HG02610 (cell line): ENCODE data around the gene RNPS1.
"Not testable (repeated sequence)": the region's sequence is repeated elsewhere in the genome, so short reads cannot be mapped to it uniquely, and the experiment has no call there.

Experiments used
- ATAC-seq: cut with Tn5 transposase; IDR thresholded peaks from one replicate; pipeline ENCODE4 v1.9.1; 2021; ENCODE audit warnings: mild to moderate bottlenecking, moderate library complexity; ENCODE audit not compliant: unreplicated experiment

Gene RNPS1

DNA sequence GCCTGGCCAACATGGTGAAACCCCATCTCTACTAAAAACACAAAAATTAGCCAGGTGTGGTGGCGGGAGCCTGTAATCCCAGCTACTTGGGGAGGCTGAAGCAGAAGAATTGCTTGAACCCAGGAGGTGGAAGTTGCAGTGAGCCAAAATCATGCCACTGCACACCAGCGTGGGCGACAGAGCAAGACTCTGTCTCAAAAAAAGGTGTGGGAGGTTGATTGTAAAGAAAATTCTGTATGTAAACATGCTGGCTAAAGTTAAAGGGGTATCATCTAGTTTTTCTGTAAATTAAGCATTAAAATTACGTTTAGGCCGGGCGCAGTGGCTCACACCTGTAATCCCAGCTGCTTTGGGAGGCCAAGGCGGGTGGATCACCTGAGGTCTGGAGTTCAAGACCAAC lies 9.4 kb downstream of the RNPS1 start:
- ATAC-seq, result not testable (repeated sequence)

DNA sequence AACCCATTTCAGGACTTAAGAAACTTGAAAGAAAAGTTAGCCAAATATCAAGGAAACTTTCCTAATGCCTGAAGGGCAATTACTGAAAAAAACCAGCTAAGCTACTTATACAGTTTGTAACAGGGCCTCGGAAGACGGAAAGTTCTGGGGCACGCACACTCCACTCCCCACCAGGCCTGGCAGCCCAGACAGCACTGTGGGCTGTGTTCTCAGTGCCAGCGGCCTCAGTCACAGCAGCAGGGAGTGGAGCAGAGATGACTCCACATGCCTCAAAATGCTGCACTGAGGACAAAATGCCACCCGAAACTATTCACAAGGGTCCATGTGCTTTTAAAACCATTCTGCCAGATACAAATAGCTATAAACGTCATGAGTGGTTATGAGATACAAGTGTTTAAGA lies 10.2 kb downstream of the RNPS1 start:
- no peak for ATAC-seq

DNA sequence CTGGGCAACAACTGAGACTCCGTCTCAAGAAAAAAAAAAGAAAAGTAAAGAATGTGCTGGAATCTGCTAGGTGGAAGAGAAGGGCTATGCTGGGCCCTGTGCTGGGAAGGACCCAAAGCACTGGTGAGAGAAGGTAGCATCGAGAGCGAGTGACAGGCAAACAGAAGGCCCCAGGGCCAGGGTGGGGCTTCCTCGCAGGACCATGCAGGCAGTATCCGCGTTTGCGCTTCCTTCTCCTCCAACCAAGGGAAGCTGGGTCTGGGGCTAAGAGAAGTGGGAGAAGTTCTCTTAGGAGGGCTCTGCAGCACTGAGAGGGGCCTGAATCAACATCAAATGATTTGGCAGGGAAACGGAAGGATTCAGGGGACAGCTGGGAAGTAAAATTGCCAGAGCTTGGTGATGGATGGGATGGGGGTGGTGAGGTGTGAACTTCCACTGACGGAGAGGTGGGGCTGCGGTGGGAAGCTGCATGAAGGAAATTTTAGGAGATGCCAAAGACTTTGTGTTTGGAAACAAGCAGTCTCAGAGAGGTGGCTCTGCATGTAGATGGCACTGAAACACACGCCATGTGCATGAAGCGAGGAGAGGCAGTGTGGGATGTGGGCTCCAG lies 11.3 kb downstream of the RNPS1 start:
- ATAC-seq, result no peak

DNA sequence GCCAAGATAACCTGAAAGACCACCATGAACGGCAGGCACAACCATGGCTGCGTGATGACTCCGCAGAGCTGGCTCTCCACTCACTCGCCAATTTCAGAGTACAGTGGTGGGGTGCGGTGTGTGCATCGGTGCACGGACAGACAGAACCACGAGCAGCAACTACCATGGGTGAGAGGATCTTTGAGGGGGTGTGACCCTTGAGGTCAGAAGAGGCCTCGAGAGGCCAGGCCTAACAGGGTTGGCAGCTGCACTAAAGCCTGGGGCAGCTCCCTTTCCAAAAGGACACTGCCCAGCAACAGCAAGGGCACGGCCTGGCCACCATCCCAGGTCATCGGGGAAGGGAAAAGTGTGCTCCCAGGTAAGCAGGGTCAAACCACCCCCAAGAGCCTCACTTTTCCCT lies 14.6 kb downstream of the RNPS1 start:
- ATAC-seq, result no peak

DNA sequence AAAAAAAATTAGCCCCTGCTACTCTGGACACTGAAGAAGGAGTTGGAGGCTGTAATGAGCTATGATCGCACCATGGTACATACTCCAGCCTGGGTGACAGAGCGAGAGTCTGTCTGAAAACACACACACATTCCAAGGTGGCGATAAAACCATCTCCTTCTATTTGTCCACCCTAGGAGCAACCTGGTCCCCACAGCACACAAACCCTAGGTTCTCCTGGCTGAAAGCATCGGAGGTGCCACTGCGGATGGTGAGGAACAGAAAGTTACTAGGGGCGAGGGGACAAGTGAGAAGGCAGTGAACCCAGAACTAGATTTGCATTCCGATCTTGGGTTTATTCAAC lies 15.1 kb downstream of the RNPS1 start:
- ATAC-seq, result no peak

DNA sequence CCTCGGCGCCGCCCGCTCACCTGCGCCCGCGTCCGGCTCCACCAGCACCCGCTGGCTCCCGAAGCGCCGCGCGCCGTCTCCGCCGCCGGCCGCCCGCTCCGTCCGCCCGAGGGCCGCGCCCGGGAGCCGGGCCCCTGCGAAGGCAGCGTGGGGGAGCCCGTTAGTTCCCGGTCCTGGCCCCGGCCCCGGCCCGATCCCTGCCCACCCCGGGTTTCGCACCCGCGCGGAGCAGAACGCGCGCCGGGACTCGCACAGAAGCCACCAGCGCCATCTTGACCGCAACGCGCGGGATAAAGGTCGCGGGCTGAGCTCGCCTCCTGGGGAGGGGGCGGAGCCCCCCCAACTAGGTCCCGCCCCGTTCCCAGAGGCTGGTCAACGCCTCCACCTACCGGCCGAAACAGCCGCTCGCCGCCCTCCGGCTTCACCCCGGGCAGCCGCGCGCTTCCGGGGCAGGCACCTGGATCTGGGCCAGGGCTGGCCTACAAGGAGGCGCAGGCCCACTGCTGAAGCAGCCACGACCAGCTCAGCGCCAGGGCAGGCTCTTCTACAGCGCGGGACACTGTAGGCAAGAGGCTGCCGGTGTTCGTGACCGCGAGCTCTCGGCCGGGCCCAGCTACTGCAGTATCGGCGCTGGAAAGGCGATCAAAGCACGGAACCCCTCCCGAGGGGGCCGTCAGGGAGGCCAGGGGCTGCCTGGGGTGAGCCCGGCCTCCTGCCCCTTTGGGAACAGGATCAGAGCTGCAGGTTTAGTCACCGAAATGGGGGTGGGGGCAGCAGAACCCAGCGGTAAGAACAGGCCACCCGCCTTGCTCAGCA lies 16.4 kb downstream of the RNPS1 start, which contains the start of gene ECI1:
TSS of gene ECI1 (minus strand) at position 292 of the 816 bp plus-strand sequence. CDS start at position 271, 21 bp downstream.
- ATAC-seq, result peak; percentile 79

DNA sequence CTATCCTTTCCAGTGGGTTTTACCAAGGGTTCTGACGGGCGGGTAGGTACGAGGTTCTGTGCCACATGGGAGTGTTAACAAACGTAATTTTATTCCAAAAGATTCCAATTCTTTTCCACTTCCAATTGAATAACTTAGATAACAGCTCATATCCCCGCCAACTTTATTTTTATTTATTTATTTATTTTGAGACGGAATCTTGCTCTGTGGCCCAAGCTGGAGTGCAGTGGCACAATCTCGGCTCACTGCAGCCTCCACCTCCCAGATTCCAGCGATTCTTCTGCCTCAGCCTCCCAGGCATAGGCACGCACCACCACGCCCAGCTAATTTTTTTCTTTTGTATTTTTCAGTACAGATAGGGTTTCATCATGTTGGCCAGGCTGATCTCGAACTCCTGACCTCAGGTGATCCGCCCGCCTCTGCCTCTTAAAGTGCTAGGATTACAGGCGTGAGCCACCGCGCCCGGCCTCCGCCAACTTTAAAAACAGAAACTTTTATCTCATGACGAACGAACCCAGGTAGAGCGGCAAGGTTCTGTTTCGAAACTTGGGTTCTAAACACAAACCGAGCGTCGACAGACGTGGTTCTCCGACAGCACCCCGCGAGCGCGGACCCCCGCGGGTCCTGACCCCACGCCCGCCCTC lies 17.2 kb downstream of the RNPS1 start:
- ATAC-seq, result peak; percentile 6

DNA sequence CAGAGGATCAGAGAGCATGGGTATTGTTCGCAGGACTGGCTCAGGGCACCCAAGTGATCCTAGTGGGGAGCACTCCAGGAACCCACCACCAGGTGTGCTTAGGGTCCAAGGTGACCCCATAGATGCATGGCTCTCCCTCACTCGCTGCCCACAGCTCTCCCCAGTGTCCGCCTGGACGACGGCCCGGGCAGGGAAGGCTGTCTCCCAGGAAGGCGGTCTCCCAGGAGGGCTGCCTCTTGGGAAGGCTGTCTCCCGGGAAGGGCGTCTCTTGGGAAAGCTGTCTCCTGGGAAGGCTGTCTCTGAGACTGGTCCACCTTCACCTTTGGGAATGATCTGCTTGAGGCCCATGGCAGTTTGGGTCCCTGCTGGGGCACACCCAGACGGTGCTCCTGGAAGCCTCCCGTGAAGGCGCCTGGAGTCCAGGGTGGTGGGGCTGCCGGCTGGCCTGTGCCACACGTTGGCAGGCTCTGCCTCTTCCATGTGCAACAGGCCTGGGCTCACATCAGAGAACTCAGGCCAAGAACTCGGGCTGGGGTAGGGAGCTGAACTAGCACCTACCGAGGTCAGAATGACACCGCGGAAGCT lies 21.5 kb downstream of the RNPS1 start:
- no peak for ATAC-seq

DNA sequence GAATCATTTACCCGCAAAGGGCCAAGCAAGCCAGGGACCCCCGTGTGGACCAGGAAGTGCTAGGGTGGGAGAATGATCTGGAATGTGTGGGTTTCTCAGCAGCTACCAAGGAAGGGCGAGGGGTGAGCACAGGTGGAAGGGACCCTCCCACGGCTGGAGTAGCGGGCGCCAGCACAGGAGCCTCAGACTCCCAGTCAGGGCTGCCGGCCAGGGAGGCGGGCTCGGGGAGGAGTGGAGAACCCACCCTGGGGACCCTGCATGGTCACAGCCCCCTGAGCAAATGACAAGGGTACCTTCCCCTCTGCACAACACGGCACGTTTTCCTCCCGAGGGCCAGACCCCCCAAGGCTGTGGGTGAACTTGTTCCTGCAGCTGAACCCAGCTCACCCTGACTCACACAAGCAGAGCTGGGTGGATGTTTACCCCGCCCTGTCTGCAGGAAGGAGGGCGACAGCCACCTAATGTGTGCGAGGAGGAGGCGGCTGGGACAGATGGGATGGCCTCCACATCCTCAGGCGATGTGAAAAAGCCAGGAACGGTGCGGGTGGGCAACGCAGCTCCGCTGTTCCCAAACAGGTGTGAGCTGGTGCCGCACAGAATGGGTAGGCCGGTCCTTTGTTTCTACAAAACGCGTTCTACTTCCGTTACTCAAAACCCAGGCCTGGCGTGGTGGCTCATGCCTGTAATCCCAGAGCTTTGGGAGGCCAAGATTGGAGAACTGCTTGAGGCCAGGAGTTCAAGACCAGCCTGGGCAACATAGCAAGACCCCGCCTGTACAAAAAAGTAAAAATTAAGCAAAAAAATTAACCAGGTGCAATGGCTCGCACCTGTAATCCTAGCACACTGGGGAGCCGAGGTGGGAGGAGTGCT lies 22.8 kb downstream of the RNPS1 start:
- ATAC-seq, result no peak

DNA sequence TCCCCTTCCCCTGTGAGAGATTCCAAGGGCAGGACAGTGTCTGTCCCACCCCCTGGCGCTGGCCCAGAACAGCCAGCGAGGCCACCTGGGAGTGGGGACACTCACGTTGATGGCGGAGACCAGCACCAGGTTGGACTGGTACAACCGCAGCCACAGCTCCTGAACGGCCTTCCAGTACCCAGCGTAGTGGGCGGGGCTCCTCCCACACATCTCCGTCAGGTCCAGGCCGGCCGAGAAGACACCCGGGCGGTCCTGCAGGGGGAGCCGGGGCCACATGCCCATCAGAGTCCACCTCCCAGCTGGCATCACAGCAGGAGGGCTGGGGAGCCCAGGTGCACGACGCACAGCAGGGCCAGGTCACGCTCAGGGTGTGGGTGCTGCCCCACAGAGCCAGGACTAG lies 23.6 kb downstream of the RNPS1 start:
- ATAC-seq, result no peak

DNA sequence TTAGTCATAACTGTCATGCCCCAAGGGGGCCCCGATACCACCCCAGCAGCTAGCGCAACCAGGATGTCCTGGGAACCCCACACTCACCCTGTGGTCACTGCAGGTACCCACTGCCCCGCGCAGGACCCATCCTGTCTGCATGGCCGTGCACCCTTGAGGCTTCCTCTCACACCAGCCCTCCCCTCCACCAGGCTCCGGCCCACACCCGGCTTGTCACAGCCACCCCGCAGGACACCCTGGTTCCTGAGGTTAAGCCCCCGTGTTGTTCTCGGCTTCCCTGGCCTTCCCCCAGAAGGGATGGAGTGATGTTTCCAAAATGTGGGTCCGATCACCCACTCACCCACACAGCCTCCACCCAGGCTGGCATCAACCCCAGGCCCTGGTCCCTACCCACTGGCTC lies 24.1 kb downstream of the RNPS1 start:
- no peak for ATAC-seq

DNA sequence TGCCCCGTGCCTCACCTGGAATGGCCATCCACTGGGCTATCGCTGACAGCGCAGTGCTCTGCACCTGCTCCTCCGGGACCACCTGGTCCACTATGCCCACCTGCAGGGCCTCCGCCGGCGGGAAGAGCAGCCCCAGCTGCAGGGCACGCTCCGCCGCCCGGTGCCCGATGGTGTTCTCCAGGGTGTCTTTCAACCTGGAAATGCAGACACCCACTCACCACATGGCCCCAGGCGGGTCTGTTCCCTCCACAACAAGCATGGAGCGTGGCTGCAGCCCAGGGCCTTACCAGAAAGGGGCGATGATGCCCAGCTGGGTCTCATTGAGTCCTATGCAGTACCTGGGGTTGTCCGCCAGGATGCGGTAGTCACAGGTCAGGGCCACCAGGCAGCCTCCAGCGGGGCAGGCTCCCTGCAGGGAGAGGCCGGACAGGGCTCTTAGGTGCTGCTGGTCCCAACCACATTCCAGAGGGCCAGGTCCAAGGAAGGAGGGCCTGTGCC lies 24.8 kb downstream of the RNPS1 start:
- ATAC-seq, result no peak

DNA sequence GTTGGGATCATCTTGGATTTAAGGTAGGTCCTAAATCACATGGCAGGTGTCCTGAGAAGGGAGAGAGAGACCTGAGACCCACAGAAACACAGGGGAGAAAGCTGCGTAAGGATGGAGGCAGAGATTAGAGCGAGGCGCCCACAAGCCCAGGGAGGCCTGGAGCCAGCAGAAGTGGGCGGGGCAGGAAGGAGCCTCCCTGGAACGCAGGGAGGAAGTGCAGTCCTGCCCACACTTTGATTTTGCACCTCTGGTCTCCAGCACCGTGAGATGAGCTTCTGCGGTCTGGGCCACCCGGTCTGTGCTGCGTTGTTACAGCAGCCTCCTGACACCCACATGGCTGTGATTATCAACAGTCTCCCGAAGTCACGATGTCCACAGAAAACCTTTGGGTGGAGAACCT lies 25.3 kb downstream of the RNPS1 start:
- ATAC-seq, result no peak

DNA sequence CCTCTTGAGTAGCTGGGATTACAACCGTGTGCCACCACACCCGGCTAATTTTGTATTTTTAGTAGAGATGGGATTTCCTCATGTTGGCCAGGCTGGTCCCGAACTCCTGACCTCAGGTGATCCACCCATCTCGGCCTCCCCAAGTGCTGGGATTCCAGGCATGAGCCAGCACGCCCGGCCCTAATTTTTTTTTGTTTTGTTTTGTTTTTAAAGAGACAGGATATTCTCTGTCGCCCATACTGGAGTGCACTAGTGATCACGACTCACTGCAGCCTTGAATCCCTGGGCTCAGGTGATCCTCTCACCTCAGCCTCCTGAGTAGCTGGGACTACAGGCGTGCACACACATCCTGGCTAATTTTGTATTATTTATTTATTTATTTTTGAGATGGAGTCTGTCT lies 27.6 kb downstream of the RNPS1 start:
- ATAC-seq, result not testable (repeated sequence)

DNA sequence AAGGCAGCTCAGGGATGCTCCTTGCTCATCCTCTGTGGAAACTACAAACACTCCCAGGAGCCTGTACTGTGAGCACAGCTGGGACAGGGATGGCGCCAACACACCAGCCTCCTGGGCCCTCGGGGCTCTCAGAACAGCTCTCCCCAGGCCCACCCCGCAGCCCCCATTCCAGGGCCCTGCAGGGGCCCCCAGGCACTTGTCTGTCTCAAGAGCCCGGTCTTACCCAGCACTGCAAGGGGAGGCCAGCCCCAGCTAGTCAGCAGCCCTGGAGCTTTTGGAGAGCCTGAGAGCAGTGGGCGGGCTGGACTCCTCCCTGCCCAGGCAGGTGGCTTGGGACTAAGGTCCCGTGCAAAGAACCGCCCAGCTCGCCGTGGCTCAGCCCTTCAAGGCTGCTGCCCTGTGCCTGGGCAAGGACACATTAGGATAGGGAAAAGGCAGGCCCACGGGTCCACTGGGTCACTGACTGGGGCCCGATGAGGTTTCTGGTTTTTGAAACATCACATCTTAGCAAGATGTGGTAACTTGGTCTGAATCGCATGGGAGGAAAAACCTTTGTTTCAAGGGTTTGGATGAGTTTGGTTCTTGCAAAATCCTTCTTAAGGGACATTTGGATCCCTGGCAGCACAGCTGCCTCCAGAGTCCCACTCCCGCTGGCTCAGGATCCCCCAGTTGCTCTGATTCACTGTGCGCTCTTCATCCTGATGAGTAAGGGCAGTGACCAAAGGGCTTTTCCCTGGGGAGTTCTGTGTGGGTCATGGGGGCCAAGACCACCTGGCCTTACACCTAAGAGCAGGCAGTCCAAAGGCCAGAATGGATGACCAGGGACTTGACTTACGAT lies 28.9 kb downstream of the RNPS1 start:
- ATAC-seq, result no peak

DNA sequence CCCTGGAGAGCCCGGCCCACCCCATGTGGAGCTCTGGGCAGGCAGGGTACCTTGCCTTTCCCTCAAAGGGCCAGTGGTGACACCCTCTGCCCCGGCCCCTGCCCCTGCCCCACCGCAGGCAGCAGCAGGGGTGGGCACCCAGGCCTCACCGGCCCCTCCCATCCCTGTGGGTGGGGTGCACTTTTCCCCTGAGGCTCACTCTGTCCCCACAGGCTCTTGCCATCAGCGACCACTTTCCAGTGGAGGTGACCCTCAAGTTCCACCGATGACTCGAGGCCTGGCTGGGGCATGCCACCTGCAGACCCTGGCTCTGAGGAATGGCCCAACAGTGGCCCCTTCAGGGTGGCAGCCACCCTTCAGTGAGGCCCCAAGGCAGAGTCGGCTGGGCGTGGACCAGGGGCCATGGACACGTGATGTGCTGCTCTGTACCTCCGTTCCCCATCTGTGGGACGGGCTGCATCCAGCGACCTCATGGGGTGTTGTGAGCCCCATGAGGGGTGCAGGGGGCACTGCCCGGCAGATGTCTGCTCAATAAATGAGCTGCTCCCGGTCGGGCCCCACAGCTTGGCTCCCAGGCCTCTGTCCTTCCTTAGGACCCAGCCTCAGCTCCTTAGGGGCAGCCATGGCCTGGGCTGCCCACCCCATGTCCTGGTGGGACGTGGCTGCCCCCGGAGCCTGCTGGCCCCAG lies 29.6 kb downstream of the RNPS1 start:
- ATAC-seq, result no peak

DNA sequence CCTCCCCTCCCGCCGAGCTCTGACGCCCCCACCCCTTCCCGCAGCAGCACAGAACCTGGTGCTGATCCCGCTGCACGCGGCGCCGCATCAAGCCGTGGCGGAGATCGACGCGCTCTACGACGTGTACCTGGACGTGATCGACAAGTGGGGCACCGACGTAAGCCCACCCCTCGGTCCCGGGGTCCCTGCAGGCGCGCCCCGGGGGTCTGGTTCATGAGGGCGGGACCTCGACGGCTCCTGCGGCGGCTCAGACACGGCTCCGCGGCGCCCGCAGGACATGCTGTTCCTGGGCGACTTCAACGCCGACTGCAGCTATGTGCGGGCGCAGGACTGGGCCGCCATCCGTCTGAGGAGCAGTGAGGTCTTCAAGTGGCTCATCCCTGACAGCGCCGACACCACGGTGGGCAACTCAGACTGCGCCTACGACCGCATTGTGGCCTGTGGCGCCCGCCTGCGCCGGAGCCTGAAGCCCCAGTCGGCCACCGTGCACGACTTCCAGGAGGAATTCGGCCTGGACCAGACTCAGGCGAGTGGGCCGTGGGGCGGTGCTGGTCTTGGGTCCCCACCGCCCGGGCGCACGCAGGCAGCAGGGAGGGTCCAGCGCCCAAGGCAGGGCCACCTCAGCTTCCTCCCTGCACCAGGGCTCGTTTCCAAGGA lies 30.3 kb downstream of the RNPS1 start:
- ATAC-seq, result no peak

DNA sequence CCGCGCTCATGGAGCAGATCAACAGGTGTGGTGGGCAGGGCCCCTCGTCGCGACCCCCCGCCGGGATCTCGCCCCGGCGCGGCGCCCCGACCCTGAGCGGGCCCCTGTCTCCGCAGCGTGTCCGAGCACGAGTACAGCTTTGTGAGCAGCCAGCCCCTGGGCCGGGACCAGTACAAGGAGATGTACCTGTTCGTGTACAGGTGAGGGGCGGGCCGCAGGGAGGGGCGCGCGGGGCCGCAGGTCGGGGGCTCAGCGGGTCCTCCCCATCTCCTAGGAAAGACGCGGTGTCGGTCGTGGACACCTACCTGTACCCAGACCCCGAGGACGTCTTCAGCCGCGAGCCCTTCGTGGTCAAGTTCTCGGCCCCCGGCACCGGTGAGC lies 30.8 kb downstream of the RNPS1 start:
- ATAC-seq, result no peak
